NCI-H1105 (cell line): ENCODE measurements around the gene INSYN1.
"Not testable (repeated sequence)": the region's sequence is repeated elsewhere in the genome, so short reads cannot be mapped to it uniquely, and the experiment has no call there.

Experiments used
- DNase-seq: peaks from one replicate; lab custom pipeline; 2025; lab: John Stamatoyannopoulos, UW

Gene INSYN1

DNA sequence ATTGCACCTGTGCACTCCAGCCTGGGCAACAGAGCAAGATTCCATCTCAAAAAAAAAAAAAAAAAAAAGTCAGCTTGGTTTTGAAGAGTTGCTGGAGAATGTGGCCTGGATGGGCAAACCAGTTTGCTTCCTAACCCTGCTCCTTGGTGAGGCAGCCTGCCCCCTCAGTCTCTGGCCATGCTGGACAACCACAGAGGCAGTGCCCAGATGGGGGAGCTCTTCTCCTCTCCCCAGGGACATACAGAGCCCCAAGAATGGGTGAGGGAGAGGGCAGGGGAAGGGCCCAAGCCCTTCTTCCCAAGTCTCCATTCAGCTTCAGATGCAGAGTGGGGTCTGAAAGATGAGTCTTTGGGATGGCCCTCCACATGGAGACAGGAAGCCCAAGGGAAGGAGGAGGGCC is 41.0 kb downstream of the INSYN1 start:
- no peak for DNase-seq

DNA sequence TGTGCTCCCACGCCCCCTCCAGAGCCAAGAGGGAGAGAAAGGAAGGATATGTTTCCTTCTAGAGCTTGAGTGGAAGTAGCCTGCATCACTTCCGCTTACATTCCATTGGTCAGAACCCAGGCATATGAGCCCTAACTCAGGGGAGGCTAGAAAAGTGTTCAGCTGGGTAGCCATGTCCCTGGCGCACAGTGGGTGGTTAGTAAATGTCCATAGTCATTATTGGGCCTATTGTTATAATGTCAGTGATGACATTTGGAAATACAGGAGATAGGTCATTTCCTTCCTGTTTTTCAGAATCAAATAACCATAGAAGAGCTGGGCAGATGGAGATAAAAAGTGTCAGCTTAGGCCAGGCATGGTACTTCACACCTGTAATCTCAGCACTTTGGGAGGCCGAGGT is 41.6 kb downstream of the INSYN1 start:
- DNase-seq = no peak

DNA sequence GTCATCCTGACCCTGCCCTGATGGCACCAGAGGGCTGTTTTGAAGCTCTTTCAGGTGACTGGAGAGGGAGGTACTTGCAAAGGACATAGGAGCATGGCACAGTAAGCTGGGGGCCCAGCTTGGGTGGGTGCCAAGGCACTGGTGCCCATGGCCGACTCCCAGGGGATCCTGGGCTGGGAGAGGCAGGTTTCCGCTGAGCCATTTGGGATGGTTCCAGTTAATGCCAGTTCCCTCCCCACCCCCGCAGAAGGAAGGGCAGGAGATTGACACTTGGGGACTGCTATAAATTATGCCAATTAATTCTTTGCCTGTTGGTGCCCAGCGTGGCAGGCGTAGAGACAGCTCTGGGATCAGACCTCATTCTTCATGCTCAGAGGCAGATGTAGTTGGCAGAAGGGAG is 42.8 kb downstream of the INSYN1 start:
- DNase-seq = peak; percentile 43

DNA sequence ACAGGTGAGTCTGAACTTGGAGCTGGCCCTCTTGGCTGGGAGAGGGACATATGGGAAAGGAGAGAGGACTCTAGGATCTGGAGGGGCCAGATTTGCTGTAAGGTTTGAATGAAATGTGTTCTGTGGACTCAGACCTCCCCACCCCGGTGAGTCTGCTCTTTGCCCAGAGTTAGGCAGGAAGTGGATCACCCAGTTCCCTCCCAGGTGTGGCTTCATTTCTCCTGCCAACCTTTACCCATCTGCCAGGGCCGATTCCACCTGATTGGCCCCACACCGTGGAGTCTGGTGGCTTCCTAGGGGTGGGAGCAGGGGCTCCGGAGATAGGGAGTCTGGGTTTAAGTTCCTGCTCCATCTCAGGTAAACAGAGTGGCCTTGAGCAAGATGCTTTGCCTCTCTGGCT is 43.5 kb downstream of the INSYN1 start:
- no peak for DNase-seq

DNA sequence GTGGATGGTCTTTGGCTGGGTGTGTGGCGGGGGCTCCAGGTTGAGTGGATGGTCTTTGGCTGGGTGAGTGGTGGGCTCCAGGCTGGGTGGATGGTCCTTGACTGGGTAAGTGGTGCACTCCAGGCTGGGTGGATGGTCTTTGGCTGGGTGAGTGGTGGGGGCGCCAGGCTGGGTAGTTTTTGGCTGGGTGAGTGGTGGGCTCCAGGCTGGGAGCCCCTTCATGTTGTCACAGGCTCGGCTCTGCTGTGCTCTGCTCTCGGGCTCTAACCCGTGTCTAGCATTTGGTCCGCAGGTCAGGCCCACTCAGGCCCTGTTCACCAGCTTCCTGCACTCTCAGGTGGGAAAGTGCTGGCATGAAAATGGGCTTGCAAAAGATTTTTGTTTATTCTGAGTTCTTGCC is 43.9 kb downstream of the INSYN1 start:
- DNase-seq = no peak

DNA sequence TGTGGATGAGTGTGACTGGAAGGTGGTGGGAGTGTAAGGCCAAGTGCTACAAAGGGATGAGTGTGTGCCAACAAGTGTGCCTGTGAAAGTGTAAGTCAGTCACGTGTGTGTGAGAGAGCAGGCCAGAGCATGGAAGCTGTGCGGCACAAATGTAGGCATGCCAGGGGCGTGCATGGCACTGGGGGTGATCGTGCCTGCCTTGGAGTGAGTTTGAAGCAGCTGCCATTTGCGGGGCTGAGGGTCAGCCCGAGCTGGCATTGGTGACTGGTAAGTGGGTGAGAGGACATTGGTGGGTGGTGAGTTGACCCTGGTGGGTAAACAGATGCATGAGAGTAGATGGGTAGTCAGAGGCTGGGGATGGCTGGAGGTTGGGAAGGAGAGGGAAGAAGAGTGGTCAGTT is 44.5 kb downstream of the INSYN1 start:
- no peak for DNase-seq

DNA sequence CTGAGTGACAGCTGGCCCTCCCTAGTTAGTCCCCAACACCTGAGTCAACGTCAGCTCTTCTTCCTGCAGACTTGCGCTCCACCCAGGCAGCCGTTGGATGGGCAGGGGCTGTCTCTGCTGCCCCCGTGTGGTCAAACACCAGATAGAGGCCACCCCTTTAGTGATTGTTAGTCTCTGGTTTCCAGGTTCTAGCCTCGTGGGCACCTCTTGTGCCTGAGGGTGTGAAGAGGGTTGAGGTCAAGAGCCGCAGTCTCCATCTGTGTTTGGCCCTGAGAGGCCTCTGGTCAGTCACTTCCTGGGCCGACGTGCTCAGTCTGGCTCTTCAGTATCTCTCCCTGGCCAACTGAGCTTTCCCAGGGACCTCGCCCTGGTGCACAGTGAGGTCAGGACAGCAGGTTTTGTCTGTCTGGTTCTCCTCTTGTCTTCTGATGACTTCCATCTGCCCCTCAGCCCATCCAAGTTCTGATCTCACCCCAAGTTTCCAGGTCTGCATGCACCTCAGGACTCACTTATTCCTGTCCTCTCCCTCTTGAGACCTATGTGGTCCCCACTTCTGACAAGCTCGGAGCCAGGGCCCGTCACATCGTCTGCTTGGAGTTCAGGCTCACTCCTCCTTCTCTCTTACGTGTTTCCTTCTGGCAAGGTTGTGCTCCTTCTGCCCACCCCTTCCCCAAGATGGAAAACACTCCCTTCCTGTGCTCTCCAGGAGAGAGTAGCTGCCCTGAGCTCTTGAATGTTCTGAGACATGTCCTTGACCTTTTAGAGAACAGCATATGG is 48.1 kb downstream of the INSYN1 start:
- DNase-seq = peak; percentile 14

DNA sequence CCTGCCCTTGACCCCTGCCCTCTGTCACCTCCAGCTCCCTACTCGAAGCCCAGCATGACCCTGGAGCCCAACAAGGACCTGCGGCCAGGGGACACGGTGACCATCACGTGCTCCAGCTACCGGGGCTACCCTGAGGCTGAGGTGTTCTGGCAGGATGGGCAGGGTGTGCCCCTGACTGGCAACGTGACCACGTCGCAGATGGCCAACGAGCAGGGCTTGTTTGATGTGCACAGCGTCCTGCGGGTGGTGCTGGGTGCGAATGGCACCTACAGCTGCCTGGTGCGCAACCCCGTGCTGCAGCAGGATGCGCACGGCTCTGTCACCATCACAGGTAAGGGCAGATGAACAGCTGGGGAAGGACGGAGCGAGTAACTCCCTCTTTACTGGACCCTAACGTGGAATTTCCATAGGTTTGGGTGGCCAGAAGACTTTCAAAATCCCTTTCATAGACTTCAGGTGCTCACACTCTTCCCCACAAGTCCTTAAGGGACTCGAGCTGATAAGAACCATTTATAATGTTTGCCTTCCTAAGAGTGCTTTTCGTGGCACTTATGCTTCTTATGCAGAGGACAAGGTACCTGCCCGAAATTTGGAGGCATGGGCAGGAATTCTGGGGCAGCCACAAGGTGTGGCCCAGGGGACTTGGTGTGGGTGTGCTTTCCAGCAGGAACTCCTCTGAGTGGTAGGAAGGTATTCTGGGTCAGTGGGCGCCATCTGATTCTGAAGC is 48.8 kb downstream of the INSYN1 start:
- DNase-seq = not testable (repeated sequence)

DNA sequence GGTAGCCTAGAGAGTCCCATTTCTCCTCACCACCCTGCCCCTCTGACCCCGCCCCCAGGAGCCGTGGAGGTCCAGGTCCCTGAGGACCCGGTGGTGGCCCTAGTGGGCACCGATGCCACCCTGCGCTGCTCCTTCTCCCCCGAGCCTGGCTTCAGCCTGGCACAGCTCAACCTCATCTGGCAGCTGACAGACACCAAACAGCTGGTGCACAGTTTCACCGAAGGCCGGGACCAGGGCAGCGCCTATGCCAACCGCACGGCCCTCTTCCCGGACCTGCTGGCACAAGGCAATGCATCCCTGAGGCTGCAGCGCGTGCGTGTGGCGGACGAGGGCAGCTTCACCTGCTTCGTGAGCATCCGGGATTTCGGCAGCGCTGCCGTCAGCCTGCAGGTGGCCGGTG is 49.5 kb downstream of the INSYN1 start:
- not testable (repeated sequence) for DNase-seq

DNA sequence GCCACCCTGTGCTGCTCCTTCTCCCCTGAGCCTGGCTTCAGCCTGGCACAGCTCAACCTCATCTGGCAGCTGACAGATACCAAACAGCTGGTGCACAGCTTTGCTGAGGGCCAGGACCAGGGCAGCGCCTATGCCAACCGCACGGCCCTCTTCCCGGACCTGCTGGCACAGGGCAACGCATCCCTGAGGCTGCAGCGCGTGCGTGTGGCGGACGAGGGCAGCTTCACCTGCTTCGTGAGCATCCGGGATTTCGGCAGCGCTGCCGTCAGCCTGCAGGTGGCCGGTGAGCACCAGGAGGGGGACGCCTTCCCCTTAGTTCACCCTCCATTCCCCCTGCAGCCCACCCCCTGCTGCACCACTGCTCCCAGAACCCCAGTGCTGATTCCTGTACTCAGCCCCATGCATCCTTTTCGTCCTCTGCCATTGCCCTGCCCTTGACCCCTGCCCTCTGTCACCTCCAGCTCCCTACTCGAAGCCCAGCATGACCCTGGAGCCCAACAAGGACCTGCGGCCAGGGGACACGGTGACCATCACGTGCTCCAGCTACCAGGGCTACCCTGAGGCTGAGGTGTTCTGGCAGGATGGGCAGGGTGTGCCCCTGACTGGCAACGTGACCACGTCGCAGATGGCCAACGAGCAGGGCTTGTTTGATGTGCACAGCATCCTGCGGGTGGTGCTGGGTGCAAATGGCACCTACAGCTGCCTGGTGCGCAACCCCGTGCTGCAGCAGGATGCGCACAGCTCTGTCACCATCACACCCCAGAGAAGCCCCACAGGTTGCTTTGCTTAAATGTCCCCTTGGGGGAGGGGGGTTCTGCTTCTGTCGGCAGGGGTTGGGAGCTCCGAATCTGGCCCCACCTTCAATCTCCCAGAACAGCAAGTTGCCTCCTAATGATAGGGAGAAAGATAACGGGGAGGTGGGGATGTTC is 50.6 kb downstream of the INSYN1 start:
- DNase-seq = not testable (repeated sequence)

DNA sequence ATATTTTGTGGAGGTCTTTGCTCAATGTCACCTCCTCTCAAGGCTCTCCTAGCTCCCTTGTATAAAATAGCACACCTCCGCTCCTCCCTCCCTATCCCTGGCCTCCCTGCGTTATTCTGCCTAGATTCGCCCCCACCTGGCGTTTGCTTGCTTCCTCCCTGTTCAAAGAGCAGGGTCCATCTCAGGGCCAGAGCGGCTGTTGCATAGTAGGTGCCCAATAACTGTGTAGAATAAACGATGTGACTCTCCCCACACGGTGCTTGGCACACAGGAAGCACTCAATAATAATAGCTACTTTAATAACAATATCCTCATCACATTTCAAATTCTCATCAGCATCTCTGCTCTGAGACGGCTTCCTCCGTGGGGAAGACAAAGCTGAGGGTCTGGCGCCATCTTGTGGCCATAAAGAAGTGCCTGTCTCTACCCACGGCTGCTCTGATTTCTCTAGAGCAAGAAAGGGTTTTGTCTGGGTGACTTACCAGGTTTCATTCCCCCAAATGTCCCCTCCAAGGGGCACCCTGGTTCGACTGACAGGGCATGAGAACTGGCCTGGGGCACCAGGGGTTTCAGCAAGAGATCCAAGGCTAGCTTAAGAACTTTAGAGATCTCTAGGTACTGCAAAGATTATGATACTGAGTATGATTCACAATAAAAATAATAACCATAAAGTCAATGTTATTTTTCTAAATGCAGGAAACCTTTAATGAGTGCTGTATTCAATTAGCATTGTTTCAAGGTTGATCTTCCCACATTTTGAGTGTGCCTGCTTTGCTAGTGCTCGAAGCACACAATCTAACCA is 52.9 kb downstream of the INSYN1 start:
- peak; percentile 61 for DNase-seq

DNA sequence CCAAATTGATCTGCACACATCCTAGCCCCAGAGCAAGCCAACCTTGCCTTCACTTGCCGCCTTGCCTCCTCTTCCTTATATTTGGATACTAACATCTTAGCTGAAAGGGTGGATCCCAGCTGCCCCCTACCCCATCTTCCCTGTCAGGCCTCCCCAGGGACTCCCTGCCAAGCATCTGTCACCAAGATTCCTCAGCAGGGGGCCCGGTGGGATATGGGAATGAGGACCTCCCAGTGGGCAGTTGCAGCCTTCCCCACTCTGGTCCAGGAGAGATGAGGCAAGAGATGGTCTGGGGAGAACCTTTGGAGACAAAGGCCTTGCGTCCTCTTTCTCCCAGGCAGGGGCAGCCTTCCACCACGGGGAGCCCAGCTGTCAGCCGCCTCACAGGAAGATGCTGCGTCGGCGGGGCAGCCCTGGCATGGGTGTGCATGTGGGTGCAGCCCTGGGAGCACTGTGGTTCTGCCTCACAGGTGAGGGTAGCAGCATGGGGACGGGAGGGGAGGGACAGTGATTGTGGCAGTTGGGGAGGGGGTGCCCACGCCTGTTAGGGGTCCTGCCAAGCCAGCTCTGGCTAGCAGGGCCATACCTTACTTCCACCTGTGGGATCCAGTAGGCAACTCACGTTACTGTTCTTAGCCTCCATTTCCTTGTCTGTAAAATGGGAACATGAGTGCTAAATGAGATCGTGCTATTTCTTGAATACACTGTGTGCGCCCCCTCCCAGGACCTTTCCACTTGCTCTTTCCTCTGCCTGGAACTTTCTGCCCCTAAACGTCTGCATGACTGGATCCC is 53.7 kb downstream of the INSYN1 start:
- DNase-seq = no peak

DNA sequence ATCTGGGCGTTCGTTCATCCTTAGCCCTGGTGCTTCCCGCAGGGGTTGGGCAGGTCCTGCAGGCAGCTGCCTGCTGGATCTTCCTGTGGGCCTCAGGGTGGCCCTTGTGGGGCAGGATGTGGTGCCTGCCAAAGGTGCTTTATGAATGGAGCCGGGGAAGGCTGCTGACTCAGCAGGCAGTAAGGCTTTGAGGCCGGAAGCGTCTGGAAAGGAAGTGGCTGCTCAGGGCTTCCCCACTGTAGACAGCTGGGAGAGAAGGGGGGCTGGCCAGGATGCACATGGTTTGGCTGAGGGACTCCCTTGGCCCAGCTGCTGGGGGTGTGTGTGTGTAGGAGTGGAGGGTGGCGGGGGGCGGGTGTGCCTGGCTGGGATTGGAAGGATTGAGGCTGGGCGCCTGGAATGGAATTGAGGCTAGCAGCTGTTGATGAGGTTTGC is 56.1 kb downstream of the INSYN1 start:
- peak; percentile 71 for DNase-seq

DNA sequence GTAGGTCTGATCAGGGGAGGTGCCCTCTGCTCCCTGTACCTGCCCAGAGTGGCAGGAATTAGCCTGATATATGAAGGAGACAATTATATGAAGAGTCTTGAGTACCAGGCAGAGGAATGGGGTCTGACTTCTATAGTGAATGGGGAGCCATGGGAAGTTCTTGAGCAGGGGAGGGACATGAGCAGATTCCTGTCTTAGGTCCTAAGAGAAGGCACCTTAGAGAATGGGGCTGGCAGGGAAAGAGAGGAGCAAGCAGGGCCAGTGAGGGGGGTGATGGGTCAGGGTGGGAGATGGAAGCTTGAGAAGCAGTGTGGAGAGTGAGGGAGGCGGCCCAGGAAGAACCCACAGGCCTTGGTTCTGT is 56.5 kb downstream of the INSYN1 start:
- no peak for DNase-seq

DNA sequence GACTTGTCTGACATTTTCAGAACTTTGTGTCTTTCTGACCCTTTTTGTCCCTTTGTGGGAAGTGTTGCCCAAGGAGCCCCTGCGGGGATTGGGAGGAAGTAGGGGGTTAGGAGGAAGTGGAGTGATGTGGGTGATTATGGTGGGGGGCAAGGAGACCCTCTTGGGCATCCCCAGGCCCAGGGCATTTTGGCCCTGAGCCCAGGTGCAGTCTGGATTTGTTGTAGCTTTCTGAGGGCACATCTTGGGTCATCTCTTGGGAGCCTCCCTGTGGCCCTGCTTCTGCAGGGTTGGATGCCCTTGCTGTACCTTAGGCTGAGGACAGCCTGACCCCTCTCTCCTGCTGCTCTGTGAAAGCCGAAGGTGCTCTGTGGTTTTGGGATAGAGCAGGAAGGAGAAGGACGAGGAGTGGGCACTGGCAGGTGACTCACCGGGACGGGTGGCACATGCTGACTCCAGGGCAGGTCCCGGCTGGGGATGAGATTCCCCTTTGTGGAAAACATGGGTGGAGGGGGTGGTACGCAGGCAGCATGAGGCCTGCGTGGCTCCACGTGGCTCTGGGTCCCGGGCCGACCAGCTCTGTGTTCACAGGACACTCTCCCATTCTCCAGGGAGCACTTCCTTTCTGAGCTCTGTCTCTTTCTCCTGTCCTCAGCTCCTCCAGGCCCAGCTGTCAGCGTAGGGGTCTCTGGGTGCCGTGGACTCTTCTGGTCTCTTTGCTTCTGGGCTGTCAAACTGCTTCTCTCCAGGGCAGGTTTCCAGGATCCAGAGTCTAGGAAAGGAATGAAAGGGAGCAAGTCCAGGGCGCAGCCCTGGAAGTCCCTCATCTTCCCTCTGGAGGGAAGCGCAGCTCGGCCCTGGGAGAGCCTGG is 57.1 kb downstream of the INSYN1 start:
- DNase-seq = no peak

DNA sequence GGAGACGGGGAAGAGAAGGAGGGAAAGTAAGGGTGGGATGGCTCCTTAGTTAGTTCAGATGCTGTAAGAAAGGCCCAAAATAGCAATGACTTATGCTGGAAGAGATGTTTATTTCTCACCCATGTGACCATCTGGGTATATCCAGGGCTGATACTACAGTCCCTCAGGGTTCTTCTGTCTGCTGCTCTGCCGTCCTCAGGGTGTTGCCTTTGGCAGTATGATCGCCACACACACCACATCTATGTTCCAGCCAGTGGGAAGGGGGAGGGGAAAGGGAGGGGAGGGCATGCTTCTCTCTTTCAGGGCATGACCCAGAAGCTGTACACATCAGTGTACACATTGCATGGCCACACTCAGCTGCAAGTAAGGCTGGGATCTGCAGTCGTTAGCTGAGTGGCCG is 58.7 kb downstream of the INSYN1 start:
- no peak for DNase-seq

DNA sequence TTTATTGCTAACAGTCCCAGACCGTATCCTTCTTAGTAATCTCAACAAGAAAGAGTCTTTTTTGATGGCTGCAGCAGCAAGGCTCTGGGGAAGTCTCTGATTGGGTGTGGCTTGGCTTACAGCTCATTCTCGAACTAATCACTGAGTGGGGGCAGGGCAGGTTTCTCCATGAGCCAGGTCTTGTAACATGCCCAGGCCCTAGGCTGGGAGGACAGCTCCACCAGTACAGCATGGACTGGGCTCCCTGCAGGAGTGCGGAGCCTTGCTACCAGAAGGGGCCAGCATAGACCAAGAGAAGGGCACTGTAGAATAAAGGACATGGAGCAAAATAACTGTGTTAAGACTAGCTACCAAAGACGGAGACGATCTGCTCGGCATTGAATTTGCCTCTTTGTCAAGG is 61.8 kb downstream of the INSYN1 start:
- no peak for DNase-seq

DNA sequence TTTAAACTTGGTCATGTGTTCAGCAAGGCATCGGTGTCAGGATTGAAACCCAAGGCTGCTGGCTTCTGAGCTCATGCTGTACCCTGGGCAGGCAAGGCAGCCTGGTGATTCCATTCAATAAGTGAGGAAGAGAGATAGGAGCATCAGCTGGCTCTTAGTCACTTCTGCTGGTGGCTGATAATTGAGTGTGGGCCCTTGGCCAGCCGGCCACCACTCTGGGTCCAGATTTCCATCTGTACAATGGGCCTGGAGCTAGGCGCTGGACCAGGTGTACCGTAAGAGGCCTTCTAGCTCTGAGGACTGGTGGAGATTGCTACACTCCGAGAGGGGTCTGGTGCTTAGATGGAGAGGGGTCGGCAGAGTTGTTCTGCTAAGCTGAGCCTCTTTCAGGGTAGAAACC is 64.7 kb downstream of the INSYN1 start:
- no peak for DNase-seq

DNA sequence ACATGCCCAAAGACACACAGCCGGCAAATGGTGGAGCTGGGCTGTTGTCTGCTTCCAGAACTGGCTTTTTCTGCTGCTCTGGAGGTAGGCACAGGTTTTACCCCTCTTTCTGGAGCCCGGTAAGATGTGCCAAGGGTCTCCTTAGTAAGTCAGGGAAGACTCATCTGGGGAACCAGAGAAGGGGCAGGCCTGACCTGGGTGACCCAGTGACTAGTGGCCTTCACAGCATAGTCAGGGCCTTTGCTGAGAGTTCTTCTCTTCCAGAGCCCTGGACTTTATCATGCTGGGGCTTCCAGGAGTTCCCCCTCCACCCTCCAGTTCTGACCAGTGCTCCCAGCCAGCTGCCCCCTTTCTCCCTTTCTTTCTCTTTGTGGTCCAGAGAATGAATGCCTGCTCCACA is 65.8 kb downstream of the INSYN1 start:
- DNase-seq = no peak

DNA sequence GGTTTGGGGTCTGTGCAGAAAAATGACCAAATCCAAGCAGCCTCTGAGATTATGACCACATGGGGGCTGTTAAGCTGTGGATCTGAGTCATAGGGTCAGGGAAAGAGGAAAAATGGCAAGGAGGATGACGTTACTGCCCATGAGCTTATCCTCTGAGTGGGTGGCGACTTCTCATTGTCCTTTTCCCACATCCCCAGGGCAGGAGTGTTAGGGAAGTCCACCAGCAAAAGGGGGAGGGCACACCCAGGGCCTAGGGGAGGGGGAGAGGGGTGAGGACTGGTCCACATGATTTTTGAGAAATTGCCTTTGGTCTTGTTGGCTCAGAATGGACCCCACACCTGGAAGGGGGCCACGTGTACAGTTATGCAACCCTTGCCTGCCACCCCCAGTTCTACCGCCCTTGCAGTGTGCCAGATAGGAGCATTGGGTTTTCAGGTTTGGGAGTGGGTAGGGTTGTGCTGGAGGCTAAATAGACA is 66.3 kb downstream of the INSYN1 start:
- no peak for DNase-seq
